ENCODE data around the gene NXN.

- TF ChIP-seq CTCF (conservative IDR thresholded peaks at IDR 0.05; ENCODE audit: low read depth, low read length) (no peak), EZH2 (IDR thresholded peaks at IDR 0.05; ENCODE audit: borderline replicate concordance, low read depth, low read length, poor library complexity, severe bottlenecking) (no peak)
Observed at GRCh38 chr17:787641-788221, 191.8 kb downstream of the NXN start.

Data from A673 (cell line).